Renal cortex interstitium (tissue), 15 donors: ENCODE results near the gene TXNDC9. TPM values are rescaled to one million over a fixed set of nuclear protein-coding genes. Genes with fewer than 3 reads are reported as not detected.
"Not testable (repeated sequence)": the region's sequence is repeated elsewhere in the genome, so short reads cannot be mapped to it uniquely, and the experiment has no call there.

Experiments
- DNase-seq, 11 donors: peaks; one replicate each; pipeline ENCODE4 v3.0.0-alpha.2; 2013; ENCODE audit warnings: low read depth in 9 of 11, low spot score in 4 of 11; ENCODE audit errors: extremely low read depth in 1 of 11
- long read RNA-seq, 16 experiments: transcript quantifications; one replicate each; lab custom pipeline, GENCODE V29; 2026
- polyA plus RNA-seq, 3 donors: library from polyadenylated mRNA; unstranded; fragments of 120-200 nt; gene quantifications; one replicate each; pipeline ENCODE4 v1.2.1, GENCODE V29; 2013; ENCODE audit not compliant: insufficient read length in 3 of 3

Gene TXNDC9, protein sequence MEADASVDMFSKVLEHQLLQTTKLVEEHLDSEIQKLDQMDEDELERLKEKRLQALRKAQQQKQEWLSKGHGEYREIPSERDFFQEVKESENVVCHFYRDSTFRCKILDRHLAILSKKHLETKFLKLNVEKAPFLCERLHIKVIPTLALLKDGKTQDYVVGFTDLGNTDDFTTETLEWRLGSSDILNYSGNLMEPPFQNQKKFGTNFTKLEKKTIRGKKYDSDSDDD
- polyA plus RNA-seq = 10 to 100 TPM; 39.0 to 47.6 (median 41.6) TPM
- long read RNA-seq, donor 1, transcript TXNDC9-201 (5 exons, 1,637 nt) = major isoform, 11 of 205 reads
- long read RNA-seq, donor 1, partial matches to known transcripts = 190 of 205 reads
- long read RNA-seq, donor 1, other reads (novel, unspliced or antisense) = 0 of 205 reads
- long read RNA-seq, donor 2, transcript TXNDC9-201 (5 exons, 1,637 nt) = major isoform, 19 of 267 reads
- long read RNA-seq, donor 2, transcript TXNDC9-202 (4 exons, 1,111 nt) = minor isoform, 5 of 267 reads
- long read RNA-seq, donor 2, partial matches to known transcripts = 243 of 267 reads
- long read RNA-seq, donor 2, other reads (novel, unspliced or antisense) = 0 of 267 reads
- long read RNA-seq, donor 3, transcript TXNDC9-202 (4 exons, 1,111 nt) = minor isoform, 6 of 407 reads
- long read RNA-seq, donor 3, transcript TXNDC9-201 (5 exons, 1,637 nt) = major isoform, 20 of 407 reads
- long read RNA-seq, donor 3, partial matches to known transcripts = 379 of 407 reads
- long read RNA-seq, donor 3, other reads (novel, unspliced or antisense) = 0 of 407 reads
- long read RNA-seq, donor 4, transcript TXNDC9-201 (5 exons, 1,637 nt) = major isoform, 7 of 419 reads
- long read RNA-seq, donor 4, partial matches to known transcripts = 400 of 419 reads
- long read RNA-seq, donor 4, other reads (novel, unspliced or antisense) = 10 of 419 reads
- long read RNA-seq, donor 5 = 0 reads
- long read RNA-seq, donor 6, transcript TXNDC9-201 (5 exons, 1,637 nt) = major isoform, 10 of 441 reads
- long read RNA-seq, donor 6, partial matches to known transcripts = 420 of 441 reads
- long read RNA-seq, donor 6, other reads (novel, unspliced or antisense) = 5 of 441 reads
- long read RNA-seq, donor 7, transcript TXNDC9-201 (5 exons, 1,637 nt) = major isoform, 16 of 520 reads
- long read RNA-seq, donor 7, transcript TXNDC9-202 (4 exons, 1,111 nt) = minor isoform, 11 of 520 reads
- long read RNA-seq, donor 7, partial matches to known transcripts = 492 of 520 reads
- long read RNA-seq, donor 7, other reads (novel, unspliced or antisense) = 0 of 520 reads
- long read RNA-seq, donor 8, transcript TXNDC9-202 (4 exons, 1,111 nt) = minor isoform, 13 of 110 reads
- long read RNA-seq, donor 8, transcript TXNDC9-201 (5 exons, 1,637 nt) = major isoform, 31 of 110 reads
- long read RNA-seq, donor 8, partial matches to known transcripts = 66 of 110 reads
- long read RNA-seq, donor 8, other reads (novel, unspliced or antisense) = 0 of 110 reads
- long read RNA-seq, donor 9, transcript TXNDC9-202 (4 exons, 1,111 nt) = minor isoform, 7 of 234 reads
- long read RNA-seq, donor 9, transcript TXNDC9-201 (5 exons, 1,637 nt) = major isoform, 20 of 234 reads
- long read RNA-seq, donor 9, partial matches to known transcripts = 202 of 234 reads
- long read RNA-seq, donor 9, other reads (novel, unspliced or antisense) = 5 of 234 reads
- long read RNA-seq, donor 10, transcript TXNDC9-201 (5 exons, 1,637 nt) = major isoform, 14 of 20 reads
- long read RNA-seq, donor 10, transcript TXNDC9-202 (4 exons, 1,111 nt) = minor isoform, 5 of 20 reads
- long read RNA-seq, donor 10, partial matches to known transcripts = 0 of 20 reads
- long read RNA-seq, donor 10, other reads (novel, unspliced or antisense) = 0 of 20 reads
- long read RNA-seq, donor 11, transcript TXNDC9-201 (5 exons, 1,637 nt) = major isoform, 11 of 14 reads
- long read RNA-seq, donor 11, partial matches to known transcripts = 0 of 14 reads
- long read RNA-seq, donor 11, other reads (novel, unspliced or antisense) = 0 of 14 reads
- long read RNA-seq, donor 12, transcript TXNDC9-201 (5 exons, 1,637 nt) = major isoform, 7 of 309 reads
- long read RNA-seq, donor 12, partial matches to known transcripts = 300 of 309 reads
- long read RNA-seq, donor 12, other reads (novel, unspliced or antisense) = 0 of 309 reads
- long read RNA-seq, donor 13, transcript TXNDC9-201 (5 exons, 1,637 nt) = major isoform, 23 of 560 reads
- long read RNA-seq, donor 13, transcript TXNDC9-202 (4 exons, 1,111 nt) = minor isoform, 11 of 560 reads
- long read RNA-seq, donor 13, partial matches to known transcripts = 368 of 560 reads
- long read RNA-seq, donor 13, other reads (novel, unspliced or antisense) = 156 of 560 reads
- long read RNA-seq, donor 14, transcript TXNDC9-201 (5 exons, 1,637 nt) = major isoform, 27 of 35 reads
- long read RNA-seq, donor 14, transcript TXNDC9-202 (4 exons, 1,111 nt) = minor isoform, 7 of 35 reads
- long read RNA-seq, donor 14, partial matches to known transcripts = 0 of 35 reads
- long read RNA-seq, donor 14, other reads (novel, unspliced or antisense) = 0 of 35 reads
- long read RNA-seq, donor 15, transcript TXNDC9-201 (5 exons, 1,637 nt) = major isoform, 8 of 108 reads
- long read RNA-seq, donor 15, partial matches to known transcripts = 96 of 108 reads
- long read RNA-seq, donor 15, other reads (novel, unspliced or antisense) = 0 of 108 reads
- long read RNA-seq, donor 16, transcript TXNDC9-201 (5 exons, 1,637 nt) = major isoform, 41 of 1,139 reads
- long read RNA-seq, donor 16, transcript TXNDC9-202 (4 exons, 1,111 nt) = minor isoform, 9 of 1,139 reads
- long read RNA-seq, donor 16, partial matches to known transcripts = 1,089 of 1,139 reads
- long read RNA-seq, donor 16, other reads (novel, unspliced or antisense) = 0 of 1,139 reads

DNA sequence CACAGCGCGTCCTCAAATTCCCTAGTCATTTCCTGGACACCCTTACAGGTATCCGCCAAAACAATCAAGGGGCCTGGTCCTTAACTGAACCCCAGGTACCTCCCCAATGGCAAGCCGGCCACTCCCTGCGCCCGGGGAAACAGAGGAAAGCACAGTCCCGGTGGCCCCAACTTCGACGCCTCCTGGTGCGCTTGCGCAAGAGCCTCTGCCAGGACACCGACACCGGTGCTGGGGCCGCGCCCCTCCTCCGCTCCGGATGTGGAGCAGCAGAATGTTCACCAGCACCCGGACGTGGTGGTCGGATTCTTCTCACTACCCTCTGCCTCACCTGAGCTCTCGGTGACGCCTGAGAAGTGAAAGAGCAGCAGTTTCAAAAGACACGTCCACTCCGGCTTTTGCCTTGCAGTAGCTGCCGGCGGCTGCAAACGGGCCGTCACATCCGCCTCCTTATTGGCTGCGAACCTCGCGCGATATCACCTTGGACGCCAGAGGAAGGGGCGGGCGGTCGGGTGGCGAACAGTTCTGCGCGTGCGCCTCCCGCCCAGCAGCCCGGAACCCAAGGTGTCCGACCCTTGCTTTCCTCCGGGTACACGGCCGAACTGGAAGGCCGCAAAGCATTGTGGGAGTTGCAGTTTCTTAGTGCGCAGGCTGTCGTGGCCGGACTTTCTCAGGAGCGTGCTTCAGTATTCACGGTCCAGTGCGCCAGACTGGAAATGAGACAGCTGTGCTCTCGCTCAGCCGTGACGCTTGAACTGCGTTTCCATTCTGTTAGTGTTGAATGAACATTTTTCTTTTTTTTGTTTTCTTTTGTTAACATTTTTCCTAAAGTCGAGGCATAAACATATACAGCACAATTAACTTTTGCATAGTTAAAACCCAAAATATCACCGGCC is at the start of gene TXNDC9:
TSS of gene TXNDC9 (minus strand) at position 423 of the 893 bp plus-strand sequence. CDS start 3,123 bp downstream, outside the sequence.
- DNase-seq = peak; percentile 98 to 100 (median 100)

DNA sequence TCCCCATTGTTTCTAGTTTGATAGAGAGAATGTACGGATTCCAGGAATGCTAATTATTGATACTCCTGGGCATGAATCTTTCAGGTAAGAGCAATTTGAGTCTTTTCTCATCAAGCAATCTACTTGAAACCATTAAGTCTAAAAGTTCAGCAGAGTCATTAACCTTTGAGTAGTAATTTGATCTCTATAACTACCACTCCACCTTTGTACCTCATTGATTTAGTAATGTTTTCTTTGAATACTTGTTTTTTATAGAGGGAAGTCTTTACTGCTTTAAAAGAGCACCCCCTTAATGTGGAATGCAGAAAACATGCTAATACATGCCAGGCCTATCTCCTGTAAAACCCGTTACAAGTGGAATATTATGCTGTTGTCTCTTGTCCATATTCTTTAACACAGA is 46.0 kb upstream of the TXNDC9 start:
- DNase-seq = no peak

DNA sequence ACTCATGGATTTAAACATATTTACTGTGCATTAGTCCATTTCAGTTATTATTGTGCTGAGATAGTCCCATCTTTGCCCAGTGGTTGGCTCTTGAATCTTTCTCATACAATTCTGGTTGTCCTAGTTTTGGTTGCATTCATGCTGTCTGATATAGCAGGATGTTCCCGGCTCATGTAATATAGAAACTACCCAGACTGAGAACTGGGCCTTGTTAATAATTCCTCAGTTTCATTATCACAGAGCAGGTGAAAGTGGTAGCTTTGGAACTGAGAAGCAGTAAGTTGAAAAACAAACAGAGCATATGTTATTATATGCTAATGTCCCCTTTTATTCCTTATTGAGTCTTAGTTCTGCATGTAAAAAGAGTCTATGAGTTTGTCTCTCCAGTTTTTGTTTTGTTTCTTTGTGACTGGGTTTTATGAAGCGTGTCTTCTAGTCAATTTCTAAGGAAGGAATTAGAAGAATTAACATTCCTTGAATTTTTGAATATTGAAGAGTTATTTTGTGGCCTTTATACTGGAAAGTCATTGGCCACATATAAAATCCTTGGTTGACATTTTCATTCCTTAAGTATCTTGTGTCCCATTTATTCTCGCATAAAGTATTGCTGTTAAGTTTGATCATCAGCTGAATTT is 44.4 kb upstream of the TXNDC9 start:
- DNase-seq = peak in 1 of 11 donors; percentile 1

DNA sequence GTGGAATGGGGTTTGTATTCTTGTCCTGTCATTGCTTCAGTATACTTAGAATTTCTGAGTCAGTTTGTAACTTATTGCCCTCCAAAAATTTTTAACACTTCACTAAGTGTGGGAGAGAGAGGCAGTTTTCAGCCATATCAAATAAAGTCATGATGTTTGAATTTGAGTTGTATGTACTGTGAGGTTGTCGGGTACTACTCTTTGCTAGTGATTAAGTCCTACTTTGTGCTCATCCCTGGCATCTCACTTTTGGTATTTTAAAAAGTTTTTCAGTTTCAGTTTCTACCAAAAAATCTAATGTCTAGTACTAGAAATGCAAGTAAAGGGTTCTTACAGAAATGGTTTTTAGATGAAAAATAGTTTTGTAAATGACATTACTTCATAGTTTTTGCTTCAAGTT is 41.7 kb upstream of the TXNDC9 start:
- no peak for DNase-seq

DNA sequence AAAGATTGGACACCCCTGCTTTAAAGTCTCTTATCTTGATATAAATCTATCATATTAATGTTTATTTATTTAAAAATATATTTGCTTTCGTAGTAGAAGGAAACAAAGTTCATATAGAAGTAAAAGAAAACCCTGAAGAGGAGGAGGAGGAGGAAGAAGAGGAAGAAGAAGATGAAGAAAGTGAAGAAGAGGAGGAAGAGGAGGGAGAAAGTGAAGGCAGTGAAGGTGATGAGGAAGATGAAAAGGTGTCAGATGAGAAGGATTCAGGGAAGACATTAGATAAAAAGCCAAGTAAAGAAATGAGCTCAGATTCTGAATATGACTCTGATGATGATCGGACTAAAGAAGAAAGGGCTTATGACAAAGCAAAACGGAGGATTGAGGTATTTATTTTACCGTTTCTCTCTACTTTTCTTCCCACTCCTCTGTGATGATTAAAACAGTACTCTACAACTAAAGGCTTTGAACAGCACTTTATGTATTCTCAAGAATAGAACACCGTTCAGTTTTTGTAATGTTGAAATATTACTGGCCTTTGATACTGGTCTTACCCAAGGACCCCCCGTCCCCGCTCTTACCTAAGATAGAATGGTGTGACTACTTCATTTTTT is 40.2 kb upstream of the TXNDC9 start:
- DNase-seq = no peak

DNA sequence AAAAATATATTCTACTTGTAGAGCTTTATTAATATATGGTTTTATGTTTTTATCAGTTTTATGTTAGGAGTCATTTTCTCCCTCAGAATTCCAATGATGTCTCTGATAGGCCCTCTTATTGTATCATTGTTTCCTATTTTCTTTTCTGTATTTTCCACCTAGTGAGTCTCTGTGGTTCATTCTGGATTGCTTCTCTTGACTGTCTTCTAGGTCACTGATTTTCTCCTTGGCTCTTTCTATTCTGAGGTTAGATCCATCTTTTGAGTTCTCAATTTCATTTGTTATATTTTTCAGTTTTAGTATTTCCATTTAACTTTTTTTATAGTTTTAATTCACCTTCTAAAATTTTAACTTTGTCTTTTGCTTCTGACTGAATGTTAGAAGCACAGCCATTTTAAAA is 38.6 kb upstream of the TXNDC9 start:
- no peak for DNase-seq

DNA sequence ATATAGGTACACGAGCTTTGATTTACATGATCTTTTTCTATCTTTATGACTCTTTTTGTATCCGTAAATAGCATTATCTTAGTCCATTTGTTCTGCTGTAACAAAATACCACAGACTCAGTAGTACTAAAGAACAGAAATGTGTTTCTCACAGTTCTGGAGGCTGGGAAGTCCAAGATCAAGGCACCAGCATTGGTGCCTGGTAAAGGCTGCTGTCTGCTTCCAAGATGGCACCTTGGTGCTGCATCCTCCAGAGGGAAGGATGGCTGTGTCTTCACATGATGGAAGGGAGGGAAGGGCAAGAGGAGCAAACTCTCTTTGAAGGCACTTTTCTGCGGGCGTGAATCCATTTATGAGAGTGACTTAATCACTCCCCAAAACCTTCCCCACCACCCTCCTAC is 37.0 kb upstream of the TXNDC9 start:
- DNase-seq = no peak

DNA sequence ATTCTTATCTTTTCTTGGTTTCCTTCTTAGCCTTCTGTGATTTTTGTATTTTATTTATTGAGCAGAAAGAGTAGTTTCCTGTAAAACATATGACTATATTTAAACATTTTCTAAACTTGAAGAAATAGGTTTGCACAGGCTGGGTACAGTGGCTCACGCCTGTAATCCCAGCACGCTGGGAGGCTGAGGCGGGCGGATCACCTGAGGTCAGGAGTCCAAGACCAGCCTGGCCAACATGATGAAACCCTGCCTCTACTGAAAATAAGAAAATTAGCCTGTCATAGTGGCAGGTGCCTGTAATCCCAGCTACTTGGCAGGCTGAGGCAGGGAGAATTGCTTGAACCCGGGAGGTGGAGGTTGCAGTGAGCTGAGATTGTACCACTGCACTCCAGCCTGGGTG is 32.7 kb upstream of the TXNDC9 start:
- DNase-seq = not testable (repeated sequence)

DNA sequence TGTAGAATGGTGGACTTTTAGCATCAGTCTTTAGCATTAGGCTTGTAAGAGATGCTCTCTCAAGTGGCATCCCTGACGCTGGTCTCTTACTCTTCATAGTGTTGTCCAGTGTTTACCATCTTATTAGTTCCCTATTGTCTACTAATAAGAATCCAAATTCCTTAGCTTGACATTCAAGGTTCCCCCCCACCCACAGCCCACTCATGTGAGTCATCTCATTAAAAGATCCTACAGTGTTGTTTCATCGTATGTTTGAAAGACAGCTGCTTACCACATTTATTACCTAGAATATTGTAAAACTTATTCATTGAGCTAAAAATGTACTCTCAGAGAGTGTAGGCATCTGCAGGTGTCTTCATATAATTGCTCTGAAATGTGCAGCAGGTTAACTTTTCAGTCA is 29.5 kb upstream of the TXNDC9 start:
- DNase-seq = no peak

DNA sequence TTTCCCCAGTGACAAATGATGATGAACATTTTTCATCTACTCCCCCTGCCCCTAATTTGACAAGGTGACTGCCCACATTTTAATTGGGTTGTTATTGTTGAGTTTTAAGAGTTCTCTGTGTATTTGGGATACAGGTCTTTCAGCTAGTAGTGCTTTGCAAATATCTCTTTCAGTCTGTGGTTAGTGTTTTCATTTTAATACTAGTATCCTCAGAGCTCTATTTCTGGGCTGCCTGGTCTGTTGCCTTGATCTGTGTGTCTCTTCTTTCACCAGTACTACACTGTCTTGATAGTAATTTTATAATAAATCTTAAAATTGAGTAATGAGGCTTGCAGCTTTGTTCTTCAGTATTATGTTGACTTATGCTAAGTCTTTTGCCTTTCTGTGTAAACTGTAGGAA is 20.7 kb upstream of the TXNDC9 start:
- no peak for DNase-seq

DNA sequence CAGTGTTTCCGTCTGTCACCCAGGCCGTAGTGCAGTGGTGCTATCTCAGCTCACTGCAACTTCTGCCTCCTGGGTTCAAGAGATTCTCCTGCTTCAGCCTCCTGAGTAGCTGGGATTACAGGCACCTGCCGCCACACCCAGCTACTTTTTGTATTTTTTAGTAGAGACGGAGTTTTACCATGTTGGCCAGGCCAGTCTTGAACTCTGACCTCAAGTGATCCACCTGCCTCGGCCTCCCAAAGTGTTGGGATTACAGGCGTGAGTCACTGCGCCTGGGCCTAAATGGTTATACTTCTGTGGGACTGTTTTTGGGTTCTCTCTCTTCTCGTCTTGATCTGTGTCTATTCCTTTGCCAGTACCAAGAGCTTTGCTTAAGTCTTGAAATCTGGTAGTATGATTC is 18.7 kb upstream of the TXNDC9 start:
- not testable (repeated sequence) for DNase-seq

DNA sequence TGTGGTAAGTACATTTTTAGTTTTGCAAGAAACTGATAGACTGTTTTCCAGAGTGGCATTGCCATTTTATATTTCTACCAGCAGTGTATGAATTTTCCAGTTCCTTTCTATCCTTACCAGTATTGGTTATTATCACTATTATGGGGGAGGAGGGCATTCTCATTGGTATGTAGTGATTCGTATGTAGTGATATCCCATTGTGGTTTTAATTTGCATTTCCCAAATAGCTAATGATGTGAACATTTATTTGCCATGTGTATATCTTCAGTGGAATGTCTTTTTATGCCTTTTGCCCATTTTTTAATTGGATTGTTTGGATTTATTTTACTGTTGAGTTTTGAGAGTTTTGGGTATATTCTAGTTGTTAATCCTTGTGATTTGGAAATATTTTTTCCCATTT is 17.9 kb upstream of the TXNDC9 start:
- no peak for DNase-seq

DNA sequence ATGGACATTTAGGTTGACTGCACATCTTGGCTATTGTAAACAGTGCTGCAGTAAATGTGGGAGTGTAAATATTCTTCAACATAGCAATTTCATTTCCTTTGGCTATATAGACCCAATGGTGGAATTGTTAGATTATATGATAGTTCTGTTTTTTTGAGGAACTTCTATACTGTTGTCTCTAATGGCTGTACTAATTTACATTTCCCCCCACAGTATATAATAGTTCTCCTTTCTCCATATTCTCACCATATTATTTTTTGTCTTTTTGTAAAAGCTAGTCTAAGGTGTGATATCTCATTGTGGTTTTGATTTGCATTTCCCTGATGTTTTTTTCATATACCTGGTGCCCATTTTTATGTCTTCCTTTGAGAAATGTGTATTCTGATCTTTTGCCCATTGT is 14.1 kb upstream of the TXNDC9 start:
- DNase-seq = no peak

DNA sequence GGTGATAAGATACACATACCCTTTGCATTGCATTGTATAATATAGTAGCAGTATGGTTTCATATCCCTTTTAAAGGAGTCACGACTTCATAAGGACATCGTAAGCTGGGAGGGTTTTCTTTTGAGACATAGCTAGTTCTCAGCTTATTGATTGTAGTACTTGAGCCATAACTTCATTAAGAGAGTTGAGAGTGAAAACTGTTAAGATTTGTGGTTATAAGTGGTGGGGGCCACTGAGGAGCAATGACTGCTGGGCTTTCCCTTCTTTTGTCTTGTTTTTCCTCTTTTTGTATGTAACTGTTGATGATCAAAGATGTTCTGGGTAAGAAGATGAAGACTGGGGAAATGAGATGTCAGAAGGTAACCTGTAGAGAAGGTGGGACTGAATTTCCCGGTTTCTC is 12.0 kb upstream of the TXNDC9 start:
- DNase-seq = no peak
